GM12801 (cell line): ENCODE results near the gene DFFB.

Experiments
- CTCF ChIP-seq: IDR thresholded peaks from one replicate; pipeline ENCODE4 v1.5.1; 2011; ENCODE audit warnings: control low read depth; ENCODE audit not compliant: insufficient read length; ENCODE audit errors: extremely low read depth

The DFFB gene

GRCh38 chr1:3908886-3909517, 51.7 kb downstream of the DFFB start:
- TF ChIP-seq CTCF = no peak

DNA sequence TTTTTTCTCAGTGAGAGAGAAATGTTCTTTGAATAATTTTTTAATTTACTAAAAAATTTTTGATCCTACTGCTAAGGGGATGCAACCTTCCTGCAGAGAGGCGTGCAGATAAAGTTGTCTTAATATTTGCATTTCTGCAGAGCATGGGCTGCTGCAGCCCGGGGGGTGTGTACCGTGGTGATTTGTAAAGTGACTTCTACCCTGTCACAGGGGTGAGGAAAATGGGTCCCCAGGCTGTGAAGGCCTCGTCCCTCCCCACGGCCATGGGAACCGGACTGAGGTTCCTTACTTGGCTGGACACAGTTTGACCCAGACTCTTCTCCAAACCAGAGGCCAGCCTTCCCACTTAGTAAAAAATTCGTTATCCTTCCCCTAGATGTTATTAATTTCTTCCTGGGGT, 52.3 kb downstream of the DFFB start:
- TF ChIP-seq CTCF = no peak

GRCh38 chr1:3910049-3910731, 52.9 kb downstream of the DFFB start:
- no peak for TF ChIP-seq CTCF

DNA sequence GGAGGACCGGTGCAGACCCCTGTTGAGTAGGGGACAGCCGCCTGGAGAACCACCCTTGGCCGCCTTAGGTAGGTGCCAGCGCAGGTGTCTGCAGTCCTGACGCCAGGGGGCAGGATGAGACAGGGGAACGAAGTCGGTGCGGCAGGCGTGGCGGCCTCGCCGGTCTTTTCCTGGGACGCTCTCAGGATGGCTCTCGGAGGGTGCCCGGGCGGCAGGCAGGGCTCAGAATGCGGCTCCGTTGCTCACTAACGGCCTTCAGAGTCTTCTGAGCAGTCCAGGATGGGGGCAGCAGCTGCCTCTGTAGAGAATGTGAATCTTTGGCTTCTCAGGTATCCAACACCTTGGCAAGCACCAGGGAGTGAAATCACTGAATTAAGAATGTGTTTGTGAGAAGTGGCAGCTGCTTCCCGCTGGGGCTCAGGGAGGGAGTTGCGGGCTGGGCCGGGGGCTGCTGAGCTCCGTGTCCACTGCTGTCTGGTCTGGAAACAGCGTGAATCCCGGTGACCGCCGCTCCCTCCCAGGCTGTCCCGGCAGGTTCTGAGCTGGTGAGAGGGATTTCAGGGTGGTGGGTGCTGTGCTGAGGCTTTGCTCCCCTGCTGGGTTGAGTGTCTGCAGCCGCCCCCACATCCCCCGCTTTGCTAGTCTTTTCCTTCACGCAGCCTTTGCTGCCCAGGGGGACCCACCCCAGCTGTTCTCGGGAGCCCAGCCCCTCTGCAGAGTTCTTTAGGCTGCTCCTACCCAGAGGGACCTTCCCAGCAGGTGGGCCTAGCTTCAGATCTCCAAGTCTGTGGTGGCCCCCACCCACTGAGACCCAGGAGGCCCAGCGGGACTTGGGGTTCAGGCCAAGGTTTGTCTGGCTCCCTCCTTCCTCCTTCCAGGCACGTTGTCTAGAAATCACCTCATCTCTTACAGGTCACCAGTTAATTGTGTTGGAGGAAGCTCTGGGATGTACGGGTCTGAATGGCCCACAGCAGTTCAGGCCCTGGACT, 53.9 kb downstream of the DFFB start:
- no peak for TF ChIP-seq CTCF

DNA sequence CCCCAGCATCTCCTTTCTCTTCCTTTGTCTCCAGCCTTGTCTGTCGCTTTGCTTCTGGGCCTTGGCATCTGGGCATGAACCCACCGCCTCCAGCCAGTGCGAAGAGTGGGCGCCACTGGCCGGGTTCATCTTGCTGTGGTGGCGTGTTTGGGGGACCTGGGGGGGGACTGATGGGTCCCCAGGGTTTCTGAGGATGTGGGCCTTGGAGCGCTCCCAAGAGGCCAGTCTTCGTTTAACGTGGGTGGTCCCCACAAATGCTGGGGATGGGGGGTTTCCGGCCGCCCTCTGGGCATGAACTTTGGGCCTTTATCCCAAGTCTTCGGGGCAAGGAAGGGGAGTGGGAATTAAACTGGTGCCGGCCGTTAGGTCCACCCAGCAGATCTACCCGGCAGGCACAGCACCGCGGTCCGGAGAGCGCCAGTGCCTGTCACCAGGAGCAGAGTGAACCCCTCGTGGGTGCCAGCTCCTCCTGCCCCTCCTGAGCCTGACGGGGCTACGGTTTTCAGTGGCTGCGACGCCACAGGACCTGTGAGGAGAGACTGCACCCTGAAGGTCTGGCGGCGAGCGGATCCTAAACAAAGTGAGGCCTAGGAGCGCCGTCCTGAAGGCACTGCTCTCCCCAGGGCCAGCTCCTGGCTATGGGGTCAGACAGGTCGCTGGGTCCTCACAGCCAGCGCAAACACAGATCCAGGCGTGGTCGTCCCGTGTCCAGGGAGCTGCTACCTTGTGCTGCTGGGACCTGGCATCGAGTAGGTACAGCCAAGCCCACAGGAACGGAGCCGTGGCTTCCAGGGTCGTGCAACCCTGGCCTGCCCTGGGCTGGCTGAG, 54.9 kb downstream of the DFFB start:
- TF ChIP-seq CTCF = no peak

DNA sequence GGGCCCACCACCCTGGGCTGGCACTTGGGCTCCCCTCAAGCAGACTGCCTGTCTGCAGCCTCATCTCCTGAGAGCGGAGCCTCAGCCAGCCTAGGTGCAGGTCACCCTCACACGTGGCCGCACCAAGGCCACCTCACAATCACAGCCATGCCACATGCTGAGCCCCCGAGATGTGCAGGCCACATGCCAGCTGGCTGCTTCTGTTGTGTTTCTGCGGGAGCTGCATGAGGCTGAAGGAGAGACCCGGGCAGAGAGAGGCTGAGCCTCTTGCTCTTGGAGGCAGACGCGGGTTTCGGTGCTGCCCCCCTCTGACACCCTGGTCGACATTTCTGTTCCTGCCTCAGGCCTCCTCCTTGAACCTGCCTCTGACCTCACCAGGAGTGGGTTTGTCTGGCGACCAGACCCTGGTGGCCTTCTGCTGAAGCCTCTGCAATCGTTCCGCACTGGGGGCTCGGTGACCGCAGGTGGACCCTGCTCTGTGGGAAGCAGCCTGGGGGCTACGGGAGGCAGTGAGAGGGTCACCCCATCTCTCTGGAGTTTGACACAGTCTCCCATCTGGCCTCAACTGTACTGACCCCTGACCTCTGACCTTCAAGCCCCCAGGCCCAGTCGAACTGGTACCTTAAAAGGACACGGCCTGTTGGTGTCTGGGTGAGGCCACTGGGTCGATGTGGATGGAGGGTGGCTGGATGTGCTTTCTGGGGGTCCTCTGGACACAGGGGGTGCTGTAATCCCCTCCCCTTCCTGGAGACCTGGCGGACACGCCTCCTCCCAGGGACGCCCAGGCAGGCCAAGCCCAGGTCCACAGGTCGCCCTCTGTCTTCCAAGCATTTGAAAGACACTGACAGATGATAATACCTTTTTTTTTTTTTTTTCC, 55.8 kb downstream of the DFFB start:
- no peak for TF ChIP-seq CTCF
